GM19025 (cell line): ENCODE data around the gene PGA5.
"Not testable (repeated sequence)": the region's sequence is repeated elsewhere in the genome, so short reads cannot be mapped to it uniquely, and the experiment has no call there.

Experiments
- ATAC-seq: cut with Tn5 transposase; IDR thresholded peaks from one replicate; pipeline ENCODE4 v1.9.1; 2021; ENCODE audit warnings: mild to moderate bottlenecking, low read depth, moderate library complexity; ENCODE audit not compliant: unreplicated experiment

PGA5 gene

GRCh38 chr11:61222692-61223091 is 18.3 kb upstream of the PGA5 start:
- not testable (repeated sequence) for ATAC-seq

- not testable (repeated sequence) for ATAC-seq
These were observed 14.4 kb upstream of the PGA5 start for GRCh38 chr11:61226457-61227137.

DNA sequence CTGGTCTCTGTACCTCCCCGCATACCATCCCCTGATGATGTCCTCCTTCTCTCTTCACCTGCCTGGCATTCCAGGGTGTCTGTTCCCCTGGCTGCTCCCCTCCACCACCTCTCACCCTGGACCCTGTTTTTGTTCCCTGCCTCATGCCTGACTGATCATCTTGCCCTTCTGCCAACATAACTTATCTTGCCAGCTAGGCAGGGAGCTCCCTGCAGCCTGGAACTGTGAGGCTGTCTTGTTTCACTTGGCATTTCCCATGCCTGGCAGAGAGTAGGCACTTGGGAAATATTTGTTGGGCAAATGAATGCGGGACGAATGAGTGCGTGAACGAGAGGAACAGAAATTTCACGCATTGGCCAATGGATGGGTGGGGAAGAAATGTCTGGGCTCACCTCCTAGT is 11.5 kb upstream of the PGA5 start:
- ATAC-seq: not testable (repeated sequence)

GRCh38 chr11:61231033-61231432 is 9.9 kb upstream of the PGA5 start:
- not testable (repeated sequence) for ATAC-seq

DNA sequence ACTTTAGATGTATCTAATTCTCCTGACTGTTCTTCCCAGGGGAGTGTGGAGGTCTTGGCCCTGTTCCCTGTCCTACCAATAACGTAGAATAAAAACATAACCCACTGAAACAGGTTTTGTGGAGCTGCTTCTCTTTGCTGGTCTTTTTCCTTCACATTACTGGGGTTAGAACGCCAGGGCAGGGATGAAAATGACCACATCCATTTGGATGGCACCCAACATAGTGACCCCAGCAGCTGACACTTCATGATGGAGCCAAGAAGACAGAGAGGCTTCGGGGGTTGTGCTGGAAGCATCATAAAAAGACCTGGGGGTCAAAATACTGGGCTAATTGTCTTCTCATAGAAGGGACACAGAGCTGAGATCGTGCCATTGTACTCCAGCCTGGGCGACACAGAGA is 9.4 kb upstream of the PGA5 start:
- ATAC-seq: not testable (repeated sequence)

DNA sequence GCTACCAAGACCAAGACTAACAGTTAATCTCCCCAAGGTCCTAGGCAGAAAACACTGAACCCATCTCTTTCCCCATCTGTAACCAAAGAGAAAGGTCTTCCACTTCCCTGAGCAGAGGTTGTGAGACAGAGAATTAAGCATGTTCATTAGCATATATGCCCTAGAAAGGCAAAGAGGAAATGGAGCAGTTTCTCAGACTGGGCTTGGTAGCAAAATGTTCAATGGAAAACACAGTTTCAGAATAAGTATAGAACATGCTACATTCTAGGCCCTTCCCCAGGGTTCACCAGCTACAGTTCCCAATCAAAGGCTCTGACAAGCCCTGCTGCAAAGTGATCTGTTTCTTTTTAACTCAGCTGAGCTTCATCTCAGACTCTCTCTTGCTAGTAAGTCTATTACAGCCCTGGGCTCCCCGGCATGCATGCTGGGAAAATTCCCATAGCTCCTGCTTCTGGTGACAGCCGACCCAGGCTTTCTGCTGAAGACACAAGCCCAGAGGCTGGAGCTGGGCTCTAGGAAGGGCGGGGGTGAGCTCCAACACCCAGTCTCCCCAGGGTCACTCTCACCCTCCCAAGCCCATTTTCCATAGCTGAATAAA is 8.3 kb upstream of the PGA5 start:
- ATAC-seq: not testable (repeated sequence)

- not testable (repeated sequence) for ATAC-seq
These were observed 3.8 kb upstream of the PGA5 start for GRCh38 chr11:61237130-61237529.

DNA sequence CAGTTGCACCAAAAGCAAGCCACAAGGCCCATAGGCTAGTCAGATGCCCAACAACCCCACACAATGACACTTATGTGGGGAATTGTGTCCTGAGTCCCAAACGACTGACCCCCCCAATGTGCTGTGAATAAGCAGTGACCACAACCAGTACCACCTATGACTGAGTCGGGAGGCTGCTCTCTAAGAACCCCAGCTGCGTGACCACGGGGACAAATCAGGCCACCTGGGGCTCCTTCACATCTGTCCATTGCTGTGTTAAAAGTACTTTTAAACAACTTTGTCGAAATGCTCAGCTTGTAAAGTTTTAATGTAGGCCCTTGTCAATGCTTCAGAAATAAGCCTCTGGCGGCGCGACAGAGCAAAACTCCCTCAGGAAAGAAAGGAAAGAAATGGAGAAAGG is 687 bp upstream of the PGA5 start:
- not testable (repeated sequence) for ATAC-seq

- ATAC-seq: not testable (repeated sequence)
These were observed 551 bp downstream of the PGA5 start for GRCh38 chr11:61241526-61241925.

GRCh38 chr11:61245284-61245964 is 4.4 kb downstream of the PGA5 start:
- not testable (repeated sequence) for ATAC-seq

DNA sequence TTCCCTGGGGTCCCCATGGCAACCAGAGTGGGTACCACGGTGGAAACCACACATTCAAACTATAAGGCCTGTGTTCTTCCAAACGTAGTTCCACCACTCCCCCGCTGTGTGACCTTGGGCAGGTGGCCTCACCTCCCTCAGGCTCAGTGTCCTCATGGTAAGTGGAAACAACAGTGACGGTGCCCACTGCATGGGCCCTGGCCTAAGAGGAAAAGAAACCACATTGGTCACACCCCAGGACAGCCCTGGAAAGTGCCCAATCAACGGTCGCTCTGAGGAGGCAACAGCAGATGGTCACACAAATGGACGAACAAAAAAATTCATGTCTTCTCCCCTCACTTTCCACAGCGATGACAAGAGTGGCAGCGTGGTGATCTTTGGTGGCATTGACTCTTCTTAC is 7.1 kb downstream of the PGA5 start:
- not testable (repeated sequence) for ATAC-seq

GRCh38 chr11:61249201-61249600 is 8.2 kb downstream of the PGA5 start:
- not testable (repeated sequence) for ATAC-seq

DNA sequence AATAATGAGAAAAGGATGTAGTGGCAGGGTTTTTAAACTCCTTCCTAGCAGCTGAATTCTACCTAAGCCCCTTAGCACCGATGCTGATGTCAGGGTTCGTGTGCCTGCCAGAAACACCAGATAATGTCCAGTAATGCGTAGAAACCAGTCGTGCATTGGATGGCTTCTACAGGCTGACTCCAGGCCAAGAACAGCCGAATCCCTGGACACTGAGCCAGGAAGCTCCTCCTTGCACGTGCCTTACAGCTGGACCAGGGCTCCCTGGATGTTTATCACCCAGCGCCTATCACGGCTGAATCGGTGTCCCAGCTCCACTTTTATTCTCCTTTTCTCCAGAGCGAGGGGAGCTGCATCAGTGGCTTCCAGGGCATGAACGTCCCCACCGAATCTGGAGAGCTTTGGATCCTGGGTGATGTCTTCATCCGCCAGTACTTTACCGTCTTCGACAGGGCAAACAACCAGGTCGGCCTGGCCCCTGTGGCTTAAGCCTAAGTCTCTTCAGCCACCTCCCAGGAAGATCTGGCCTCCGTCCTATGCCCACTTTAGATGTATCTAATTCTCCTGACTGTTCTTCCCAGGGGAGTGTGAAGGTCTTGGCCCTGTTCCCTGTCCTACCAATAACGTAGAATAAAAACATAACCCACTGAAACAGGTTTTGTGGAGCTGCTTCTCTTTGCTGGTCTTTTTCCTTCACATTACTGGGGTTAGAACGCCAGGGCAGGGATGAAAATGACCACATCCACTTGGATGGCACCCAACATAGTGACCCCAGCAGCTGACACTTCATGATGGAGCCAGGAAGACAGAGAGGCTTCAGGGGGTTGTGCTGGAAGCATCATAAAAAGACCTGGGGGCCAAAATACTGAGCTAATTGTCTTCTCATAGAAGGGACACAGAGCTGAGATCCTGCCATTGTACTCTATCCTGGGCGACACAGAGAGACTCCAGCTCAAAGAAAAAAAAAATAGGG is 10.1 kb downstream of the PGA5 start:
- ATAC-seq: not testable (repeated sequence)

- ATAC-seq: not testable (repeated sequence)
These were observed 11.4 kb downstream of the PGA5 start for GRCh38 chr11:61252332-61252731.

DNA sequence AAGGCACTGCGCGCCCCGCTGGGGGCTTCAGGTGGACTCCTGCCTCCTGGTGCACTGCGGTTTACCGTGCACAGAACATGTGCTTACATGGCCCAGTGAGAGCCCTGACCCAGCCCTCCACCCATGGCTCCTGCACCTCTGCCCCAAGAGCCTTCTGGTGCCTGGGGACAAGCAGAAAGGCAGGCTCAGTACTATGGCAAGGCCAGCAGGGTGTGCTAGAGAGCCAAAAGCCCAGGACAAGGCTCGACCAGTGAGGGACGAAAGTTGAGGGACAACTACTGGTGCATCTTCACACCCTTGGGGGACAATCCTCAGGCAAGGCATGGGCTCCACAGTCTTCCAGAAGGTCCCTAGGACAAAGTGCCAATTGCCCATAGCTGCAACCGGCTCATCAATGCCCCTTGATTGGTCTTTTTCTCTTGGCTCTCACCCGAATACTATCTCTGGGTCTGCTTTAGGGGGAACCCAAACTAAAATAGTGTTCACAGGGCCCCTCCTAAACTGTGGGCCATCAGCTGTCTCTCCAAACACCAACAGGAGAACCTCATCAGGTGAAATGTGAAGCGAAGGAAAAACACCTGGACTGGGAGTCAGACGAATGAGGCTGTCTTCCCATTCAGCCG is 13.5 kb downstream of the PGA5 start:
- ATAC-seq: no peak

GRCh38 chr11:61256710-61257482 is 15.9 kb downstream of the PGA5 start:
- ATAC-seq: no peak

GRCh38 chr11:61258546-61258945 is 17.6 kb downstream of the PGA5 start:
- no peak for ATAC-seq

GRCh38 chr11:61259363-61259762 is 18.4 kb downstream of the PGA5 start:
- ATAC-seq: no peak

DNA sequence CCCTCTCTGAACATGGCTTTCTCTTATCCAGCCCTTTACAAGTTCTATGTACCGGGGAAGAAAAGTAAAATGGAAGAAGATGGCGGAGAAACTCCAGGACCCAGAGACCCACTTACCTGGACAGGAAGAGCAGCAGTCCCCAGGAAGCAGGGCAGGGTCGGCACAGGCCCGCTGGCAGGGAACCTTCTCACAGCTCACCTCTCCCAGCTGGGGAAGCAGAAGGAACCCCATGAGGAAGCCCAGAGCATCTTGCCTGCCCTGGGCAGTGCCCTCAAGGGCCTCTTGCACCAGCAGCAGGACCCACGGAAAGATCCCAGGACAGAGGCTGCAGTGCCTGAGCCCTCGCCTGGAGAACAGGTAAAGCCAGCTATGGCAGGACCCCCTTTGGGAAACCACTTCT is 23.4 kb downstream of the PGA5 start:
- ATAC-seq: no peak
